Stimulated activated memory B cell treated with anti-CD40 and anti-IgM and Interleukin-4, amounts not matched to agents 10 μg/mL and 1 μg/mL and 100 μg/mL, for 72 hours (primary cell): ENCODE data around the gene KIAA1958.
"Not testable (repeated sequence)": the region's sequence is repeated elsewhere in the genome, so short reads cannot be mapped to it uniquely, and the experiment has no call there.

ENCODE experiments used
- ATAC-seq: fragments of 150-1000 bp; cut with Tn5 transposase; 2 replicates; pipeline ENCODE4 v1.10.0; 2021
- H3K27ac Mint-ChIP-seq: one replicate; pipeline ENCODE4 v1.8.0; 2022; ENCODE audit warnings: mild to moderate bottlenecking, mixed read lengths
- H3K27me3 Mint-ChIP-seq: one replicate; pipeline ENCODE4 v1.8.0; 2022; ENCODE audit warnings: mixed read lengths
- H3K36me3 Mint-ChIP-seq: one replicate; pipeline ENCODE4 v1.8.0; 2022; ENCODE audit warnings: mixed read lengths
- H3K4me1 Mint-ChIP-seq: one replicate; pipeline ENCODE4 v1.8.0; 2022; ENCODE audit warnings: mixed read lengths
- H3K4me3 Mint-ChIP-seq: one replicate; pipeline ENCODE4 v1.8.0; 2022; ENCODE audit warnings: mild to moderate bottlenecking, moderate library complexity, mixed read lengths
- H3K9me3 Mint-ChIP-seq: one replicate; pipeline ENCODE4 v1.8.0; 2022; ENCODE audit warnings: mixed read lengths

The KIAA1958 gene

DNA sequence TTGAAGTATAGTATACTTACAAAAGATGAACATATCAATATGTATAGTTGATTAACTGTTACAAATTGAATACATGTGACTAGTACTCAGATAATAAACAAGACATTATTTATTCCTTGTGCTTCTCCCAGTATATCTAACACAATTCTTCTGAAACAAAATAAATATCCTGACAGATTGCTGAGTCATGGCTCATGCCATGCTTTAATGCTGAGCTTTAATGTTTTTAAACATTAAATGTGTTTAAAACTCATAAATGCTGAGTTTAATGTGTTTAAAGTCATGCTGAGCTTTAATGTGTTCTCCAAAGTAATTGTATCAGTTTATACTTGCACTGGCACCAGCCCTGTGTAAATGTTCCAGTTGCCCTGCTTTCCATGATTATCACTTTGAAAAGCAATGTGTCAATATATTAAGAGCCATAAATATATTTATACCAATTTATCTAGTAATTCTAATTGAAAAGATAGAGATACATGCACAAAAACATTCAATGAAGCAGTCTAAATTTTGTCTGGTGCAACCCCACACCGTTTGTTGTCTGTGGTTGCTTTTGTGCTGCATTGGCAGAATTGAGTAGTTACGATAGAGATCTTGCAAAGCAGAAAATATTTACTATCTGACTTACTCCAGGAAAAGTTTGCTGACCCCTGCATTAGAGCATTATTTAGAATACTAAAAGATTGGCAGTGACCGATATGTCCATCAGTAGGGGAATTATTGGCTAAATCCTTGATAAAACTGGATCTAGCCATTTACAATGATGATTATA is 15.7 kb downstream of the KIAA1958 start:
- H3K27me3 Mint-ChIP-seq, result no peaks in the 10 kb centered on the region
- H3K27ac Mint-ChIP-seq, result no peak overlapping the region
- ATAC-seq, result no peak
- no peaks in the 10 kb centered on the region for H3K4me1 Mint-ChIP-seq
- no peak overlapping the region for H3K4me3 Mint-ChIP-seq
- H3K9me3 Mint-ChIP-seq, result no peaks in the 10 kb centered on the region
- peaks cover 5% of the 10 kb centered on the region for H3K36me3 Mint-ChIP-seq

GRCh38 chr9:112503170-112503569 is 16.5 kb downstream of the KIAA1958 start:
- no peak overlapping the region for H3K27ac Mint-ChIP-seq
- H3K4me3 Mint-ChIP-seq, result no peak overlapping the region
- H3K9me3 Mint-ChIP-seq, result no peaks in the 10 kb centered on the region
- no peak for ATAC-seq
- no peaks in the 10 kb centered on the region for H3K27me3 Mint-ChIP-seq
- H3K4me1 Mint-ChIP-seq, result no peaks in the 10 kb centered on the region
- peaks cover 5% of the 10 kb centered on the region for H3K36me3 Mint-ChIP-seq

GRCh38 chr9:112505086-112505485 is 18.5 kb downstream of the KIAA1958 start:
- no peaks in the 10 kb centered on the region for H3K9me3 Mint-ChIP-seq

DNA sequence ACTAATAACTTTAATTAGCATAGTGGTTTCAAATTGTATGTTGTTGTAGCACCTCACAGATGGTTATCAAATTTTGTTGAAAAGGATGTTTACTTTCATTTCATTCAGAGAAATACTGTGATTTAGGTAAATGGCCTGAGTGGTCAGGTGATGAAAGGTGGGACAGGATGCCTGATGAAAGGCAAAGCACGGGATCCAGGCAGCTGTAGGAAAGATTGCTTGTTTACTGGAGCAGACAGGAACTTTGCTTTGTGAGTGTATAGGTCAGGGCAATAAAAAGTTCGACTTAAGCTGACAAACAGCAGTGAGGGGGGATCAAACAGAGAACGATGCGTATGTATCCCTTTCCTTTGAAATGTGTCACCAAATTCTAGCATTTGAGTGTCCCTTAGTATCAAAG is 19.0 kb downstream of the KIAA1958 start:
- Mint-ChIP-seq H3K27me3 (no peaks in the 10 kb centered on the region), H3K27ac (no peak overlapping the region), H3K4me1 (no peaks in the 10 kb centered on the region), H3K9me3 (no peaks in the 10 kb centered on the region), H3K36me3 (peaks cover 5% of the 10 kb centered on the region), H3K4me3 (no peak overlapping the region)
- ATAC-seq, result no peak

More at GRCh38 chr9:112505086-112505485, 18.5 kb downstream of the KIAA1958 start:
- Mint-ChIP-seq H3K4me1 (no peaks in the 10 kb centered on the region), H3K36me3 (peaks cover 5% of the 10 kb centered on the region), H3K4me3 (no peak overlapping the region), H3K27ac (no peak overlapping the region), H3K27me3 (no peaks in the 10 kb centered on the region)
- ATAC-seq, result no peak

DNA sequence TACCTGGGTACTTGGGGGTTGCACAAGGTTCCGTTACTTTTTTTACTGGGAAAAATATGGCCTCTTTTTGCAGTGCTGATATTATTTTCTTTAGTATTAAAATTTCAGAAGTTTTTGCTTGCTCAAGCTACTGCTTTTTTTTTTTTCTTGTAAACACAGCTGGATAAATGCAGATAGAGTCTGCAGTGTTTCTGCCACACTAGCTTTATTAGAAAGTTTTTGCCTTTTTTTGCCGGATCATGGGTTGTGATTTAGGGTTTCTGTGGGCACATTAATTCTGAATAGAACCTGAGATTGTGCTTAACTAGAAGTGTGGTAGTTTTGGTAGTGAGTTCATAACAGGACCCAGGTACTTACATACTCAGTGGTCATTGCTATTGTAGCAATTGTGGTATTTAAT is 19.9 kb downstream of the KIAA1958 start:
- Mint-ChIP-seq H3K4me3 (no peak overlapping the region), H3K9me3 (no peaks in the 10 kb centered on the region), H3K27me3 (no peaks in the 10 kb centered on the region), H3K4me1 (no peaks in the 10 kb centered on the region), H3K36me3 (peaks cover under 1% of the 10 kb centered on the region), H3K27ac (no peak overlapping the region)
- no peak for ATAC-seq

DNA sequence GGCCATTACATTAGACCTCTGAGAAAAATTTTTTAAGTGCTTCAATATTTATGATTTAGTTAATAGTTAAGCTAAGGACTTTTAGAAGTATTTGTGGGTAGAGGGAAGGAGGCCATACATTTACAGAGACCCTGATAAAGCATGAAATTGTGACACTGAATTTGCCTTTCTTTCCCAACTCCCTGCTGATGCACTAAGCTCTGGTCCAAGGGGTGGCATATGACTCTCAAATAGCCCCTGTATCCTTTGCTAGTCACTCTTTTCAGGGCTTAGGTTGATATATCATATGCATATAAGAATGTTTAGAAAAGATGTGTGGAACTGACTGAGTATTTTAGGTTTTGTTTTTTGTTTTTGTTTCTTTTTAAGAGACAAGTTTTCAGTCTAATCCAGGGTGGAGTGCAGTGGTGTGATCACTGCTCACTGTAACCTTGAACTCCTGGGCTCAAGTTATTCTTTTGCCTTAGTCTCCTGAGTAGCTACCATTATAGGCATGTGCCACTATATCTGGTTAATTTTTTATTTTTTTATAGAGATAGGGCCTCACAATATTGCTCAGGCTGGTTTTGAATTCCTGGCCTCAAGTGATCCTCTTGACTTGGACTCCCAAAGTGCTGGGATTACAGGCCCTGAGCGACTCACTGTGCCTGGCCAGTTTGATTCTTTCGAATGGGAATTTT is 20.5 kb downstream of the KIAA1958 start:
- no peaks in the 10 kb centered on the region for H3K36me3 Mint-ChIP-seq
- no peak overlapping the region for H3K4me3 Mint-ChIP-seq
- no peak for ATAC-seq
- H3K27me3 Mint-ChIP-seq, result no peaks in the 10 kb centered on the region
- no peak overlapping the region for H3K27ac Mint-ChIP-seq
- H3K4me1 Mint-ChIP-seq, result no peaks in the 10 kb centered on the region
- no peaks in the 10 kb centered on the region for H3K9me3 Mint-ChIP-seq

DNA sequence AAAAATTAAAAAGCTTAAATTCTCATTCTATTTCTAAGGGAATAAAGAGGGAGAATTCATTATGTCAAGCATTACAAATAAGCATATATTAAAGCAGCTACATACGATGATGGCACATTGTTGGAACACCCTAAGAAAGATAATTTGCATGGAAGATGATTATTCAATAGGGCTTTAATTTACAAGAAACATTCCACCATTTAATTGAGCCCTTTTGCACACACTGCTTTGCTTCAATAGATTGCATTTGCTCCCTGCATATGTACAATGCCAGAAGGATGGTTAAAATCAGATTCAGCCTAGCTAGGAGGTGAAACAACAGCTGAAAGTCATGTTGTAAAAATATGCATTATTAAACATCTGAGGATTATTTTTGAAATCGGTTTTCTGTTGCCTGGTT is 21.8 kb downstream of the KIAA1958 start:
- Mint-ChIP-seq H3K4me1 (no peaks in the 10 kb centered on the region), H3K27me3 (no peaks in the 10 kb centered on the region), H3K9me3 (no peaks in the 10 kb centered on the region), H3K27ac (no peak overlapping the region), H3K4me3 (no peak overlapping the region), H3K36me3 (no peaks in the 10 kb centered on the region)
- ATAC-seq, result no peak

- H3K9me3 Mint-ChIP-seq, H3K36me3 Mint-ChIP-seq, H3K4me3 Mint-ChIP-seq, H3K4me1 Mint-ChIP-seq, ATAC-seq, H3K27me3 Mint-ChIP-seq, H3K27ac Mint-ChIP-seq: not testable (repeated sequence)
Measured at GRCh38 chr9:112512377-112512776, 25.8 kb downstream of the KIAA1958 start.

GRCh38 chr9:112516769-112517168 is 30.1 kb downstream of the KIAA1958 start:
- Mint-ChIP-seq H3K9me3 (no peaks in the 10 kb centered on the region), H3K4me1 (peaks cover 8% of the 10 kb centered on the region), H3K36me3 (no peaks in the 10 kb centered on the region), H3K27ac (no peak overlapping the region), H3K4me3 (no peak overlapping the region), H3K27me3 (no peaks in the 10 kb centered on the region)
- ATAC-seq, result no peak

DNA sequence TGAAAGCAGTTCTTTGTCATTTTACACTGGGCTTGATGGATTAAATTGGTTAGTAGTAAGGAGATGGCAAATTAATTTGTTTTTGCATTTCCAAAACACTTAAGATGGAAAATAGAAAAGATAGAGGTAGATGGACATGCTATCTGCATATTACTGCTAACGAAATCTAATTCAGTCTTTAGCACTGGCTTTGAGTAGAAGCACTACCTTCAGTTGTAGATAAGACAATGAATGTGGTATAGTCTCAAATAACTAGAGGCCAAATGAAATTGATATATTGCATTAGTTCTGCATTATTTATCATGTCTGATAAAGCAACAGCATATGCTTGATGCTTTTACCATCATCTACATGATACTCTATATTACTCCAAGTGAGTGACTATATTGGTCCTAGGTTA is 33.4 kb downstream of the KIAA1958 start:
- Mint-ChIP-seq H3K4me3 (no peak overlapping the region), H3K27me3 (no peaks in the 10 kb centered on the region), H3K36me3 (no peaks in the 10 kb centered on the region), H3K27ac (no peak overlapping the region), H3K4me1 (peaks cover 8% of the 10 kb centered on the region), H3K9me3 (no peaks in the 10 kb centered on the region)
- no peak for ATAC-seq

DNA sequence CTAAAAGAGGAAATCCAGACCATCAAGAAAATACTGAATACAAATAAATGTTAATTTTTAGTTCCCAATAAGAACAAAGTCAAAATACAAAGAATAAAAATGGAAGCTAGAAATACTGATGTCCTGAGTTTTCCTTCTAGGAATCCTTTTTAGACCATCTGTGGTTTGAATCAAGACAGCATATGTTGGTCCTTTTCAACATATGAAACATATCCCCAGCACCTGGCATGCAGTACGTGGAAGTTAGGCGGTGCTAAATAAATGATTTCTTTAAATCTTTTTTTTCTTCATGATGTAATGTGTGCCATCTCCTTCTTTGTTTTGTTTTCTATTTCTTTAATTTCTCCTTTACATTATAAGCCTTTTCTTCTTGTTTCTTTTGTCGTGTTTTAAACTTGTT is 34.0 kb downstream of the KIAA1958 start:
- H3K27ac Mint-ChIP-seq, result no peak overlapping the region
- no peaks in the 10 kb centered on the region for H3K9me3 Mint-ChIP-seq

GRCh38 chr9:112526973-112527372 is 40.3 kb downstream of the KIAA1958 start:
- Mint-ChIP-seq H3K4me1 (no peaks in the 10 kb centered on the region), H3K36me3 (no peaks in the 10 kb centered on the region), H3K27ac (no peak overlapping the region), H3K27me3 (no peaks in the 10 kb centered on the region), H3K4me3 (no peak overlapping the region), H3K9me3 (peaks cover 3% of the 10 kb centered on the region)
- ATAC-seq, result no peak

More for the DNA sequence above, 34.0 kb downstream of the KIAA1958 start:
- Mint-ChIP-seq H3K4me3 (no peak overlapping the region), H3K4me1 (peaks cover 8% of the 10 kb centered on the region), H3K36me3 (no peaks in the 10 kb centered on the region), H3K27me3 (no peaks in the 10 kb centered on the region)
- no peak for ATAC-seq

GRCh38 chr9:112527959-112528358 is 41.3 kb downstream of the KIAA1958 start:
- Mint-ChIP-seq H3K9me3 (peaks cover 3% of the 10 kb centered on the region), H3K4me3 (no peak overlapping the region), H3K4me1 (no peaks in the 10 kb centered on the region), H3K27me3 (no peaks in the 10 kb centered on the region), H3K27ac (no peak overlapping the region), H3K36me3 (no peaks in the 10 kb centered on the region)
- ATAC-seq, result no peak

- H3K27me3 Mint-ChIP-seq, result no peaks in the 10 kb centered on the region
- no peak overlapping the region for H3K27ac Mint-ChIP-seq
- peaks cover 3% of the 10 kb centered on the region for H3K9me3 Mint-ChIP-seq
- no peaks in the 10 kb centered on the region for H3K4me1 Mint-ChIP-seq
- ATAC-seq, result no peak
- no peaks in the 10 kb centered on the region for H3K36me3 Mint-ChIP-seq
- no peak overlapping the region for H3K4me3 Mint-ChIP-seq
Measured at GRCh38 chr9:112529316-112529715, 42.7 kb downstream of the KIAA1958 start.

GRCh38 chr9:112530751-112531205 is 44.2 kb downstream of the KIAA1958 start:
- no peaks in the 10 kb centered on the region for H3K36me3 Mint-ChIP-seq
- peaks cover 3% of the 10 kb centered on the region for H3K9me3 Mint-ChIP-seq
- H3K4me3 Mint-ChIP-seq, result no peak overlapping the region
- H3K27ac Mint-ChIP-seq, result no peak overlapping the region
- no peaks in the 10 kb centered on the region for H3K4me1 Mint-ChIP-seq
- H3K27me3 Mint-ChIP-seq, result no peaks in the 10 kb centered on the region
- ATAC-seq, result no peak

GRCh38 chr9:112531666-112532282 is 45.1 kb downstream of the KIAA1958 start:
- Mint-ChIP-seq H3K4me1 (no peaks in the 10 kb centered on the region), H3K4me3 (no peak overlapping the region), H3K27ac (no peak overlapping the region), H3K36me3 (no peaks in the 10 kb centered on the region), H3K9me3 (no peaks in the 10 kb centered on the region), H3K27me3 (no peaks in the 10 kb centered on the region)
- no peak for ATAC-seq
